Astrocyte of the cerebellum (primary cell): Measurements from ENCODE around the gene HIGD1A.

Experiments used
- DNase-seq: peaks from one replicate; pipeline ENCODE4 v3.0.0-alpha.2; 2011; ENCODE audit warnings: low read depth
- H3K4me3 ChIP-seq: 2 replicates; pipeline ENCODE4 v1.5.1; 2011; ENCODE audit warnings: mild to moderate bottlenecking, low read depth, low read length, moderate library complexity
- in situ Hi-C: cut with HindIII; loops from 2 replicates; pipeline ENCODE4 v1.10.0; 2017; ENCODE audit warnings: low sequenced_read_pairs
- TF ChIP-seq, protein P1 (sequence below): IDR thresholded peaks from 2 replicates; pipeline ENCODE4 v1.5.1; 2012; ENCODE audit warnings: low read length, low read depth, moderate library complexity, mild to moderate bottlenecking; ENCODE audit errors: missing control alignments

HIGD1A gene

DNA sequence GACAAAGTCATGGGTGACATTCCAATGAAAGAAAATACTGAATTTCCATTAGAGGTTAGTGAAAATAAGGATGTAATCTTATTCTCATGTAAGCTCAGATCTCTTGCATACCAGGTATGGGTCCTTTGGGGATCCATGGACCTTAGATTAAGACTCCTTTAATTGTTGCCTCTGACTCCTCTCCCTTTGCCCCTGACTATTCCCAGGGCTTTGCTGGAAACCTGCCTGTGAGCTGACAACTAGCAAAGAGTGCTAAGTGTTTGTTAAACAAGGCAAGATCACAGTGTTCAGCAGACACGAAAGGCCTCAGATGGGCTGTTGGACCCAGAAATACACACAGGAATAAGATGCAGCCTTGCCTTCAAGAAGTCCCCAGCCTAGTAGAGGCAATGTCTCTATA is 37.0 kb upstream of the HIGD1A start:
- H3K4me3 ChIP-seq = no peak overlapping the region
- TF ChIP-seq, protein P1, sequence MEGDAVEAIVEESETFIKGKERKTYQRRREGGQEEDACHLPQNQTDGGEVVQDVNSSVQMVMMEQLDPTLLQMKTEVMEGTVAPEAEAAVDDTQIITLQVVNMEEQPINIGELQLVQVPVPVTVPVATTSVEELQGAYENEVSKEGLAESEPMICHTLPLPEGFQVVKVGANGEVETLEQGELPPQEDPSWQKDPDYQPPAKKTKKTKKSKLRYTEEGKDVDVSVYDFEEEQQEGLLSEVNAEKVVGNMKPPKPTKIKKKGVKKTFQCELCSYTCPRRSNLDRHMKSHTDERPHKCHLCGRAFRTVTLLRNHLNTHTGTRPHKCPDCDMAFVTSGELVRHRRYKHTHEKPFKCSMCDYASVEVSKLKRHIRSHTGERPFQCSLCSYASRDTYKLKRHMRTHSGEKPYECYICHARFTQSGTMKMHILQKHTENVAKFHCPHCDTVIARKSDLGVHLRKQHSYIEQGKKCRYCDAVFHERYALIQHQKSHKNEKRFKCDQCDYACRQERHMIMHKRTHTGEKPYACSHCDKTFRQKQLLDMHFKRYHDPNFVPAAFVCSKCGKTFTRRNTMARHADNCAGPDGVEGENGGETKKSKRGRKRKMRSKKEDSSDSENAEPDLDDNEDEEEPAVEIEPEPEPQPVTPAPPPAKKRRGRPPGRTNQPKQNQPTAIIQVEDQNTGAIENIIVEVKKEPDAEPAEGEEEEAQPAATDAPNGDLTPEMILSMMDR = no peak
- DNase-seq = no peak
- in situ Hi-C loops = no loop called here

DNA sequence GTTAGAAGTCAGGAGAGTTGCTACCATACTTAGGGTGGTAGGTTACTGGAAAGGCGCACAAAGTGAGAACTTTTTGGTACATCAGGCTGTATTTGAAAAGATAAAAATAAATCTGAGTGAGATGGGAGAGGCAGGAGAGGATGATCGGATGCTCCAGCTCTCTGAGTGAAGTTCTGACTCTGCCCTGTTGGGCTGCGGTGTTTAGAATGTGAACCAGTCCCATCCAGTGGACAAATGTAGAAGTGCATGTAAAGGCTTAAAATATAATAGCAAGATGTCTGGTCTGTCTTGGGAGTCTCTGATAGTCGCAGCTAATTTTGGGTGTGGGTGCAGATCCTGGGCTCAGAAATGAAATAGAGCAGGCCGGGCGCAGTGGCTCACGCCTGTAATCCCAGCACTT is 35.3 kb upstream of the HIGD1A start:
- TF ChIP-seq, protein P1 = peak; percentile 71
- in situ Hi-C loops = no loop called here
- no peak overlapping the region for H3K4me3 ChIP-seq
- DNase-seq = peak; percentile 63

DNA sequence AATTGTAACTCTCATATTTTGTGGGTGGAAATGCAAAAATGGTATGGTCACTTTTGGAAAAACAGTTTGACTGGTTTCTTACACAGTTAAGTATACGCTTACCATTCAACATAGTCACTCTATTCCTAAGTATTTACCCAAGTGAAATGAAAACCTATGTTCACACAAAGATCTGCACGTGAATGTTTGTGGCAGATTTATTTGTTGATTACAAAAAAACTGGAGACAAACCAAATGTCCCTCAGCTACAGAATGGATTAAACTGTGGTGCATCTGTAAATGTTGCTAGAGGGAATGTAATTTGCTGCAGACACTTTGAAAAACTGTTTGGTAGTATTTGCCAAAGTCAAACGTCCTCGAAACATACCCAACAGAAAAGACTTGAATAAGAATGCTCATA is 34.3 kb upstream of the HIGD1A start:
- TF ChIP-seq, protein P1 = no peak
- in situ Hi-C loops = no loop called here
- H3K4me3 ChIP-seq = no peak overlapping the region
- no peak for DNase-seq

DNA sequence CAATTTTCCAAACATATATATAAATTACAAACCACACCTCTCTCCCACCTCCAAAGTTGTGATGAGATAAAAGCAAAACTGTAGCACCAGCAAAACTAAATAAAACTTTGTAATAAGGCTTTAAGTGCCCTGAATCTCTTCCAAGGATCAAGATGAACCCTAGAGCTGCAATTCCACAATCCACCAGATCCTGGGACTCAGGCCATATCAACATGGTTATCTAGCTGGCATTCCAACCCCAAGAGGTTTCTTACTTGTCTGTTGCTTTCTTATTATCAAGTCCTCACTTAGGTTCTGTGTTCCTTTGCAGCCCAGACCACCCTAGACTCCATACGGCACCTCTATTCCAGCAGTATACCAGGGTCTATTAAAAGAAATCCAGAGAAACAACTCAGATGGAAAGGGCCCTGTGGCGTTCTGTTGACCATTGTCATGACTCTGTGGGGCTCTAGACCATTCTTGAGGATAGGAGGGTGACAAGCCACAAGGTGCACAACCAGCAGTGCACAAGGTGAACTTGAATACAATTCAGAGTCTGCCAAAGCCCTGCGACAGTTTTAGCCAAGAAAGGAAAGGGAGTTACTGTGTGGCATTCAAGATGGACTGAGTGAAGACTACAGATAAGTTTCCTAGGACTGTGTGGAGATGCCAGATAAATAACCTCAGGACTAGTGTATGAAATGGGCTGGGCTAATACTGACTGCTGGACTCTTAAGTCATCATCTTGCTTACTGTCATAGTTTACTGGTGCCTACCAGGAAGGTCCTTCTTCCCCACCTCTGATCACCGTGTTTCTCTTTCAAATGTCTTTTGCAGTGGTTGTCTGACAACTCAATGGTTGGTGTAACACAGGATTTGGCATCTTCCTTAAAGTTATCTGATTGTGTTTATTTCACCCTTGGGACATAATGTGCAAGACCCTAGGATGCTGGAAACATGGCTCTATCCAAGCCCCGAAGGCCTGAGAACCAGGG is 32.1 kb upstream of the HIGD1A start:
- TF ChIP-seq, protein P1 = peak; percentile 14
- no peak overlapping the region for H3K4me3 ChIP-seq
- in situ Hi-C loops = no loop called here
- DNase-seq = no peak

DNA sequence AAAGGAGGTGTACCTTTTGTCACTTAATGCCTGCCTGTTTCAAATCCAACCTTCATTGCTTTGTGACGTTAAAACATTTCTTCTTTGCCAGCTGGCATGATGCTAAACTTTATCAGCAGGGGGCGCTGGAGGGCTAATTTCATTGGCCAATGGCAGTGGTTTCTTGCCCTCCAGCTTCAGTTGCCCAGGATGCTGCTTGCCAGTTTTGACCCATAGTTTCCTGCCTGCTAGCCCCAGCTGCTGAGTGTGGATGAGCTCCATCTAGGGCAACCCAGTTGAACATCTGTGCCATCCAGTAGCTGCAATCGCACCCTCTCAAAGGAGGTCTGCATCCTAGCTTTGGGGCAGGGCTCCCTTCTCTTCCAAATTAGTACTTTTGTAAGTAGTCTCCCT is 27.0 kb upstream of the HIGD1A start:
- TF ChIP-seq, protein P1 = peak; percentile 51
- no peak overlapping the region for H3K4me3 ChIP-seq
- DNase-seq = no peak
- in situ Hi-C loops = no loop called here

DNA sequence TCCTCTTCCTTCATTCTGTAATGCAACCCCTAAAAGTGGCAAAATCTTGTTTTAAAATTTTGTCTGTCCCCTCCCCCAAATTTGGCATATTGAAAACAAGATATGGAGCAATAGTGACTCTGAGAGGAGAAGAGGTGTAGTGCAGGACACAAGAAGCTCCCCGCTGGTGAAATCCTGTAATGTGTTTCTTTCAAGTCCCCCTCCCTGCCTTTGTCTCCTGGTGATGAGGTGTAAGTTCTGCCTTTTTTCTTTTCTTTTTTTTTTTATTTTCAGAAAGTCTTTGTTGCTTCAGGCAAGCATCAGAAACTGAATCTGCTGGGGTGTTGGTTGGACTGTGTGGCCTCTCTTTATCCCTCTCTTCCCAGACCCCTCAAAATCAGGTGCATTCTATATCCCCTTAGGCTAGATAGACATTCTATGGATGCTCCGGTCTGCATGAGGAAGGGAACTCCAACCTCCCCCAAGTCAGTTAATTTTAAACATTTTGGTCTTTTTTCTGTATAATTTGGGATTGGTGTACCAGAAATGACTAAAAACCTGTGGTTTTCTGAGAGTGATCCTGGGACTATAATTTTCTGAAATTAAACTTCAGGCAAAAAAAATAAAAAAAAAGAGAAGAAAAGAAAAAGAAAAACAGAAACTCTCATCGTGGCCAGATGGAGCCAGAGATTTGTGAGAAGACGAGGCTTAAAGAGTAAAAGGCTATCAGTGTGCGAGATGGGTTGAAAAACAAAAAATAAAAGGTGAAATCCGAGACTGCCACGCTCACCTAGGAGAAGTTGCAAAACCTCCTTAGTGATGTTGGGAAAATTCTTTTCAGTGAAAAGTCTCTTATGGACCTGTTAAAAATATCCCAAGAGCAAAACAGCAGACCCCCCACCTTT is 26.4 kb upstream of the HIGD1A start:
- in situ Hi-C loops = no loop called here
- TF ChIP-seq, protein P1 = peak; percentile 46

More for the DNA sequence above, 26.4 kb upstream of the HIGD1A start:
- H3K4me3 ChIP-seq = no peak overlapping the region
- no peak for DNase-seq
